ENCODE results near the gene CFAP161. TPM values are rescaled to one million over a fixed set of nuclear protein-coding genes. Genes with fewer than 3 reads are reported as not detected.

CFAP161 gene
- total RNA-seq, 1 experiment from 2014 or later, result not detected

- no peak overlapping the region for H3K27ac Mint-ChIP-seq (ENCODE audit: unreplicated experiment)
- no TSS peak for BruUV-seq (replicated peaks)
- peak; percentile 20 for DNase-seq
- H3K9me3 Mint-ChIP-seq (ENCODE audit: low read depth, unreplicated experiment), result peaks cover 3% of the 10 kb centered on the region
- intact Hi-C loops (cut with micrococcal nuclease; ENCODE audit: unreplicated experiment), result loop anchor here (2.0 kb wide), 1 partner anchor 57 kb away; no protein-coding TSS in a partner anchor
- H3K27me3 Mint-ChIP-seq (ENCODE audit: unreplicated experiment), result peaks cover 29% of the 10 kb centered on the region
- no peak for TF ChIP-seq CTCF (IDR thresholded peaks at IDR 0.05; ENCODE audit: unreplicated experiment)
- CTCF ChIA-PET, result interaction anchor here (0.7 to 2.1 kb wide), 3 partner anchors 10 to 507 kb away, joined by 3 to 14 read pairs (median 5); no protein-coding TSS in a partner anchor
- H3K4me3 Mint-ChIP-seq (ENCODE audit: low read depth, unreplicated experiment), result no peak overlapping the region
- H3K36me3 Mint-ChIP-seq (ENCODE audit: insufficient read depth, unreplicated experiment), result no peaks in the 10 kb centered on the region
- H3K4me1 Mint-ChIP-seq (ENCODE audit: low read depth, unreplicated experiment), result no peaks in the 10 kb centered on the region
Measured at GRCh38 chr15:81163961-81164800, 30.1 kb downstream of the CFAP161 start.

- no peak overlapping the region for H3K4me3 Mint-ChIP-seq (ENCODE audit: low read depth, unreplicated experiment)
- H3K4me1 Mint-ChIP-seq (ENCODE audit: low read depth, unreplicated experiment), result no peaks in the 10 kb centered on the region
- DNase-seq, result no peak
- BruUV-seq (replicated peaks), result no TSS peak
- intact Hi-C loops (cut with micrococcal nuclease; ENCODE audit: unreplicated experiment), result loop anchor here (2.0 kb wide), 1 partner anchor 59 kb away; no protein-coding TSS in a partner anchor
- peaks cover 3% of the 10 kb centered on the region for H3K9me3 Mint-ChIP-seq (ENCODE audit: low read depth, unreplicated experiment)
- CTCF ChIA-PET, result interaction anchor here (1.5 kb wide), 1 partner anchor 9 kb away, joined by 3 read pairs; no protein-coding TSS in a partner anchor
- TF ChIP-seq CTCF (IDR thresholded peaks at IDR 0.05; ENCODE audit: unreplicated experiment), result no peak
- no peak overlapping the region for H3K27ac Mint-ChIP-seq (ENCODE audit: unreplicated experiment)
- no peaks in the 10 kb centered on the region for H3K36me3 Mint-ChIP-seq (ENCODE audit: insufficient read depth, unreplicated experiment)
- peaks cover 25% of the 10 kb centered on the region for H3K27me3 Mint-ChIP-seq (ENCODE audit: unreplicated experiment)
Measured at GRCh38 chr15:81165535-81165934, 31.5 kb downstream of the CFAP161 start.

- BruUV-seq (replicated peaks), result no TSS peak
- Mint-ChIP-seq H3K27ac (ENCODE audit: unreplicated experiment) (no peak overlapping the region), H3K9me3 (ENCODE audit: low read depth, unreplicated experiment) (peaks cover 3% of the 10 kb centered on the region), H3K36me3 (ENCODE audit: insufficient read depth, unreplicated experiment) (no peaks in the 10 kb centered on the region), H3K27me3 (ENCODE audit: unreplicated experiment) (peaks cover 13% of the 10 kb centered on the region), H3K4me1 (ENCODE audit: low read depth, unreplicated experiment) (no peaks in the 10 kb centered on the region), H3K4me3 (ENCODE audit: low read depth, unreplicated experiment) (no peak overlapping the region)
- DNase-seq, result no peak
- TF ChIP-seq CTCF (IDR thresholded peaks at IDR 0.05; ENCODE audit: unreplicated experiment), result no peak
- CTCF ChIA-PET, result no interaction called here
- intact Hi-C loops (cut with micrococcal nuclease; ENCODE audit: unreplicated experiment), result no loop called here
Measured at GRCh38 chr15:81166636-81167305, 32.7 kb downstream of the CFAP161 start.

- no peak for TF ChIP-seq CTCF (IDR thresholded peaks at IDR 0.05; ENCODE audit: unreplicated experiment)
- Mint-ChIP-seq H3K9me3 (ENCODE audit: low read depth, unreplicated experiment) (no peaks in the 10 kb centered on the region), H3K27ac (ENCODE audit: unreplicated experiment) (no peak overlapping the region), H3K27me3 (ENCODE audit: unreplicated experiment) (no peaks in the 10 kb centered on the region), H3K4me3 (ENCODE audit: low read depth, unreplicated experiment) (no peak overlapping the region), H3K4me1 (ENCODE audit: low read depth, unreplicated experiment) (no peaks in the 10 kb centered on the region), H3K36me3 (ENCODE audit: insufficient read depth, unreplicated experiment) (no peaks in the 10 kb centered on the region)
- CTCF ChIA-PET, result interaction anchor here (0.7 kb wide), 1 partner anchor 22 kb away, joined by 7 read pairs; no protein-coding TSS in a partner anchor
- no peak for DNase-seq
- BruUV-seq (replicated peaks), result no TSS peak
- intact Hi-C loops (cut with micrococcal nuclease; ENCODE audit: unreplicated experiment), result no loop called here
Measured at GRCh38 chr15:81168131-81168526, 34.1 kb downstream of the CFAP161 start.
